Measurements from ENCODE around the gene NEURL4. TPM values are rescaled to one million over a fixed set of nuclear protein-coding genes. Genes with fewer than 3 reads are reported as not detected.

Gene NEURL4
- total and polyA plus RNA-seq, 2 donors (not counting 3 experiments of a cell fraction or from before 2014, with no cell fraction given), result 32.0 to 44.9 TPM

DNA sequence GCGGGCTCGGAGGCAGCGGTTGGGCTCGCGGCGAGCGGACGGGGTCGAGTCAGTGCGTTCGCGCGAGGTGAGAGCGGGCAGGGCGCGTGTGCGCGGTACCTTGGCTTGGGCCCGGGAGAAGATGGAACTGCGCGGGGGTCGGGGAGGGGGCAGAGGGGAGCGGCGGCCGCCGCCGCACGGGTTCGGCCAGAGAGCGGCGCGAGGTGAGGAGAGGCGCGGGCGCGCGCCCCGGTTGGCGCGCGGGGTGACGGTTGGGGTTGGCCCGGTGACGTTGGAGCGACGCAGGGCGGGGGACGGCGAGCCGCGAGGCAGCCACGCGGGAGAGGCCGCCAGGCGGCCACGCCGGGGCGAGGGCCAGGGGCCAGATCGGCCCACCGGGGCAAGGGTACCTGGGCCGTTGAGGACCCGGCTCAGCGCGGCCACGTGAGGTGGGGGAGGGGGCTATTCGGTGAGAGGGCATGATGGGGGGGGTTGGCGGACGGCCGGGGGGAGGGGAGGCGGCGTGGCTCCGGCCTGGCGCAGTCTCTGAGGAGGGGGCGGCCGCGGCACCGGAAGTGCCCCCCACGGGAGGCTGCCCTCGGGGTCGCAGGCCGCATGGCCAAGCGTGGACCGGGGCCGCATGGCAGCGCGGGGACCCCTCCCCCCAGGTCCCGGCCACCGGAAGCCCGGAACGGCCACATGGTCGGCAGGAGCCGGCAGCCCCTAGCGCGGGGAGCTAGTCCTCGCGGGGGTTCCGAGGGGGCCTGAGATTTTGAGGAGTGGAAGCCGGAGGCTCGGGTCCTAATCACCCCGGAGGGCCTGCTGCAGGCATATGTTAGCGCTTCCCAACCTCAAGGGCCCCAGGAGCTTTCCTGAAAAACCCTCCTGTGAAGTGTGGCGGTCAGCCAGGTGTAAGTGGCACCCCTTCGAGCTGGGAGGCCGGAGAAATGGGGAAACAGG lies 21.2 kb downstream of the NEURL4 start:
- peak overlapping the region; percentile 97 for H3K9ac ChIP-seq (replicated peaks; ENCODE audit: extremely low read depth, insufficient read depth, low read length)
- FAIRE-seq, result no peak
- TF ChIP-seq MYC (IDR thresholded peaks at IDR 0.05; ENCODE audit: low read depth, low read length) (peak; percentile 88), CTCF (IDR thresholded peaks at IDR 0.05; ENCODE audit: extremely low read depth in 1 of 2, insufficient read depth in 1 of 2, low read depth in 1 of 2, low read length in 2 of 2) (no peak), POLR2A (IDR thresholded peaks at IDR 0.05; ENCODE audit: low read depth, low read length) (no peak), GATA2 (IDR thresholded peaks at IDR 0.05; ENCODE audit: insufficient read depth, insufficient read length, low read depth, low read length) (no peak), MAX (IDR thresholded peaks at IDR 0.05; ENCODE audit: insufficient read depth, insufficient read length) (no peak), FOS (IDR thresholded peaks at IDR 0.05; ENCODE audit: borderline replicate concordance, insufficient read depth, low read length) (no peak), EZH2 (IDR thresholded peaks at IDR 0.05; ENCODE audit: borderline replicate concordance, low read depth, low read length, severe bottlenecking) (no peak), JUN (IDR thresholded peaks at IDR 0.05; ENCODE audit: borderline replicate concordance, insufficient read depth, insufficient read length, low read depth) (no peak), POLR2AphosphoS5 (IDR thresholded peaks at IDR 0.05; ENCODE audit: insufficient read depth, low read depth, low read length) (peak; percentile 52)
- CTCF ChIA-PET, result no interaction called here
- H3K9me3 ChIP-seq (replicated peaks; ENCODE audit: control insufficient read depth, insufficient read depth, low read length), result no peaks in the 10 kb centered on the region
- H2AFZ ChIP-seq (ENCODE audit: low read depth, low read length), result no peak overlapping the region
- H3K27ac ChIP-seq (ENCODE audit: insufficient read depth, low read depth, low read length), result peak overlapping the region; percentile 83
- BruUV-seq (replicated peaks), result no TSS peak
- DNase-seq (ENCODE audit: low read depth, low spot score), result no peak
- H3K36me3 ChIP-seq (ENCODE audit: control insufficient read depth in 2 of 2, extremely low read depth in 1 of 2, insufficient read depth in 2 of 2, low read length in 2 of 2), result peaks cover 25 to 26% of the 10 kb centered on the region in 2 experiments
- intact Hi-C loops (cut with micrococcal nuclease) (loop anchor here (1.0 to 2.0 kb wide), 3 partner anchors 69 to 127 kb away; partner anchors contain the start of genes PHF23 and TMEM102), dilution Hi-C loops (cut with MboI; ENCODE audit: extremely low pct_ligation_motif_present, low sequenced_read_pairs) (no loop called here)
- H3K4me1 ChIP-seq (ENCODE audit: control insufficient read depth, extremely low read depth, insufficient read depth, low read length), result peaks cover 12% of the 10 kb centered on the region
- peak overlapping the region; percentile 71 to 93 (median 87) for H3K4me3 ChIP-seq (replicated peaks in 1 of 3; ENCODE audit: insufficient read depth in 1 of 3, low read depth in 1 of 3, low read length in 3 of 3)
- H3K9me1 ChIP-seq (replicated peaks; ENCODE audit: control insufficient read depth, extremely low read depth, insufficient read depth, low read length), result no peaks in the 10 kb centered on the region
- H4K20me1 ChIP-seq (replicated peaks; ENCODE audit: control insufficient read depth, extremely low read depth, insufficient read depth, low read length), result peaks cover 4% of the 10 kb centered on the region
- POLR2A ChIA-PET, result interaction anchor here (0.9 kb wide), 1 partner anchor 22 kb away, joined by 3 read pairs; no protein-coding TSS in a partner anchor
- peaks cover 45% of the 10 kb centered on the region for H3K79me2 ChIP-seq (ENCODE audit: control insufficient read depth, insufficient read depth, low read length)
- no peaks in the 10 kb centered on the region for H3K27me3 ChIP-seq (ENCODE audit: control insufficient read depth in 2 of 2, insufficient read depth in 2 of 2, low read length in 2 of 2)
- H3K4me2 ChIP-seq (ENCODE audit: insufficient read depth, low read length), result peak overlapping the region; percentile 80

Data from endothelial cell of umbilical vein (primary cell).